Measurements from ENCODE around the gene CFAP99. TPM values are rescaled to one million over a fixed set of nuclear protein-coding genes. Genes with fewer than 3 reads are reported as not detected.

Gene CFAP99
- polyA plus RNA-seq, 1 donor: 0.09 TPM

GRCh38 chr4:2449511-2450392, 31.0 kb downstream of the CFAP99 start:
- WGBS (ENCODE audit: insufficient coverage, low lambda C conversion rate): 100% methylated on average over 2 of the region's 27 CpGs
- DNase-seq: no peak
- H3K27ac ChIP-seq (ENCODE audit: low read length): no peak overlapping the region

GRCh38 chr4:2450394-2451035, 31.8 kb downstream of the CFAP99 start:
- Histone ChIP-seq H3K27ac (ENCODE audit: low read length) (no peak overlapping the region), H3K27me3 (ENCODE audit: control insufficient read depth, insufficient read depth, low read length) (no peaks in the 10 kb centered on the region), H3K4me3 (ENCODE audit: low read length) (no peak overlapping the region), H3K9me3 (ENCODE audit: control insufficient read depth, low read depth, low read length) (peaks cover 7% of the 10 kb centered on the region), H3K36me3 (ENCODE audit: control insufficient read depth, insufficient read depth, low read length) (no peaks in the 10 kb centered on the region), H3K4me1 (ENCODE audit: control insufficient read depth, insufficient read depth, low read length) (no peaks in the 10 kb centered on the region)
- no peak for DNase-seq
- WGBS (ENCODE audit: insufficient coverage, low lambda C conversion rate): no CpG with 5 or more reads among the region's 16 CpGs

More at GRCh38 chr4:2449511-2450392, 31.0 kb downstream of the CFAP99 start:
- Histone ChIP-seq H3K36me3 (ENCODE audit: control insufficient read depth, insufficient read depth, low read length) (no peaks in the 10 kb centered on the region), H3K4me1 (ENCODE audit: control insufficient read depth, insufficient read depth, low read length) (no peaks in the 10 kb centered on the region), H3K27me3 (ENCODE audit: control insufficient read depth, insufficient read depth, low read length) (no peaks in the 10 kb centered on the region), H3K9me3 (ENCODE audit: control insufficient read depth, low read depth, low read length) (peaks cover 7% of the 10 kb centered on the region), H3K4me3 (ENCODE audit: low read length) (no peak overlapping the region)

- Histone ChIP-seq H3K36me3 (ENCODE audit: control insufficient read depth, insufficient read depth, low read length) (no peaks in the 10 kb centered on the region), H3K9me3 (ENCODE audit: control insufficient read depth, low read depth, low read length) (peaks cover 7% of the 10 kb centered on the region), H3K4me3 (ENCODE audit: low read length) (no peak overlapping the region), H3K4me1 (ENCODE audit: control insufficient read depth, insufficient read depth, low read length) (no peaks in the 10 kb centered on the region), H3K27ac (ENCODE audit: low read length) (no peak overlapping the region), H3K27me3 (ENCODE audit: control insufficient read depth, insufficient read depth, low read length) (no peaks in the 10 kb centered on the region)
- DNase-seq: no peak
- no CpG with 5 or more reads among the region's 10 CpGs for WGBS (ENCODE audit: insufficient coverage, low lambda C conversion rate)
These were observed 32.3 kb downstream of the CFAP99 start for GRCh38 chr4:2451036-2451520.

GRCh38 chr4:2451821-2452785, 33.3 kb downstream of the CFAP99 start:
- DNase-seq: no peak
- no peak overlapping the region for H3K4me3 ChIP-seq (ENCODE audit: low read length)
- no peaks in the 10 kb centered on the region for H3K4me1 ChIP-seq (ENCODE audit: control insufficient read depth, insufficient read depth, low read length)
- H3K27me3 ChIP-seq (ENCODE audit: control insufficient read depth, insufficient read depth, low read length): no peaks in the 10 kb centered on the region
- WGBS (ENCODE audit: insufficient coverage, low lambda C conversion rate): no CpG with 5 or more reads among the region's 25 CpGs
- no peak overlapping the region for H3K27ac ChIP-seq (ENCODE audit: low read length)
- peaks cover 2% of the 10 kb centered on the region for H3K9me3 ChIP-seq (ENCODE audit: control insufficient read depth, low read depth, low read length)
- H3K36me3 ChIP-seq (ENCODE audit: control insufficient read depth, insufficient read depth, low read length): no peaks in the 10 kb centered on the region

GRCh38 chr4:2457481-2458295, 38.9 kb downstream of the CFAP99 start:
- WGBS (ENCODE audit: insufficient coverage, low lambda C conversion rate): 82% methylated on average over 2 of the region's 24 CpGs
- Histone ChIP-seq H3K4me3 (ENCODE audit: low read length) (no peak overlapping the region), H3K27me3 (ENCODE audit: control insufficient read depth, insufficient read depth, low read length) (no peaks in the 10 kb centered on the region), H3K36me3 (ENCODE audit: control insufficient read depth, insufficient read depth, low read length) (no peaks in the 10 kb centered on the region), H3K9me3 (ENCODE audit: control insufficient read depth, low read depth, low read length) (no peaks in the 10 kb centered on the region), H3K27ac (ENCODE audit: low read length) (no peak overlapping the region), H3K4me1 (ENCODE audit: control insufficient read depth, insufficient read depth, low read length) (peaks cover 4% of the 10 kb centered on the region)
- DNase-seq: peak in 1 of 2 donors; percentile 51

- no peak for DNase-seq
- no peak overlapping the region for H3K27ac ChIP-seq (ENCODE audit: low read length)
- H3K4me3 ChIP-seq (ENCODE audit: low read length): no peak overlapping the region
- H3K4me1 ChIP-seq (ENCODE audit: control insufficient read depth, insufficient read depth, low read length): peaks cover 9% of the 10 kb centered on the region
- H3K9me3 ChIP-seq (ENCODE audit: control insufficient read depth, low read depth, low read length): no peaks in the 10 kb centered on the region
- H3K36me3 ChIP-seq (ENCODE audit: control insufficient read depth, insufficient read depth, low read length): no peaks in the 10 kb centered on the region
- no peaks in the 10 kb centered on the region for H3K27me3 ChIP-seq (ENCODE audit: control insufficient read depth, insufficient read depth, low read length)
- WGBS (ENCODE audit: insufficient coverage, low lambda C conversion rate): no CpG with 5 or more reads among the region's 38 CpGs
These were observed 40.1 kb downstream of the CFAP99 start for GRCh38 chr4:2458546-2459491.

- WGBS (ENCODE audit: insufficient coverage, low lambda C conversion rate): no CpG with 5 or more reads among the region's 19 CpGs
- H3K9me3 ChIP-seq (ENCODE audit: control insufficient read depth, low read depth, low read length): no peaks in the 10 kb centered on the region
- no peaks in the 10 kb centered on the region for H3K36me3 ChIP-seq (ENCODE audit: control insufficient read depth, insufficient read depth, low read length)
- no peak overlapping the region for H3K27ac ChIP-seq (ENCODE audit: low read length)
- no peak for DNase-seq
- no peak overlapping the region for H3K4me3 ChIP-seq (ENCODE audit: low read length)
- H3K27me3 ChIP-seq (ENCODE audit: control insufficient read depth, insufficient read depth, low read length): no peaks in the 10 kb centered on the region
- H3K4me1 ChIP-seq (ENCODE audit: control insufficient read depth, insufficient read depth, low read length): peaks cover 12% of the 10 kb centered on the region
These were observed 41.0 kb downstream of the CFAP99 start for GRCh38 chr4:2459589-2460349.

GRCh38 chr4:2461246-2461960, 42.6 kb downstream of the CFAP99 start:
- no peaks in the 10 kb centered on the region for H3K9me3 ChIP-seq (ENCODE audit: control insufficient read depth, low read depth, low read length)
- no peak for DNase-seq
- 100% methylated on average over 2 of the region's 15 CpGs for WGBS (ENCODE audit: insufficient coverage, low lambda C conversion rate)
- no peak overlapping the region for H3K27ac ChIP-seq (ENCODE audit: low read length)
- no peaks in the 10 kb centered on the region for H3K36me3 ChIP-seq (ENCODE audit: control insufficient read depth, insufficient read depth, low read length)
- peaks cover 15% of the 10 kb centered on the region for H3K4me1 ChIP-seq (ENCODE audit: control insufficient read depth, insufficient read depth, low read length)
- no peaks in the 10 kb centered on the region for H3K27me3 ChIP-seq (ENCODE audit: control insufficient read depth, insufficient read depth, low read length)
- H3K4me3 ChIP-seq (ENCODE audit: low read length): no peak overlapping the region
